ENCODE results near the gene MARCHF2.

The MARCHF2 gene

DNA sequence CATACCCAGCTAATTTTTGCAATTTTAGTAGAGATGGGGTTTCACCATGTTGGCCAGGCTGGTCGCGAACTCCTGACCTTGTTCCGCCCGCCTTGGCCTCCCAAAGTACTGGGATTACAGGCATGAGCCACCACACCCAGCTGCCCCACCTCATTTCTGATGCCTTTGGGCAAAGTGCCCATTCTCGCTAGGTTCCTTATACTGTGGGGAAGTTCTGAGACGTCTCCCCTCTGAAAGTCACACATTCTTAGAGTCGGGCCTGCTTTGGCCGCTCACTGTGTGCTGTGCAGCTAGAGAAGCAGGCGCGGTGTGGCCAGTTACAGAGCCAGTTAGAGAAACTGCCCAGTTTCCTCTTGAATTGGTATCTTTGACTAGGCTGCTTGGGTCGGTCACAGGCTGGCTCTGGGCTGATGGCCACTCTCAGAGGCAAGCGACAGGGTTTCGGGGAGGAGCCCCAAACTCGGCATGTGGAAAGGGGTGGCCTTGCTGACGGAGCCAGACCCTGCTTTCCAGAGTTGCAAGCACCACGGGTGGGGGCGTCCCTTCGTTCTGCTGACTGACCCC lies 71.3 kb downstream of the MARCHF2 start:
- no peaks in the 10 kb centered on the region for H3K27me3 ChIP-seq (ENCODE audit: control insufficient read depth, insufficient read depth, low read length)
- H3K36me3 ChIP-seq (ENCODE audit: control insufficient read depth, insufficient read depth, low read length), result peaks cover 34% of the 10 kb centered on the region
- no peaks in the 10 kb centered on the region for H3K4me1 ChIP-seq (ENCODE audit: control insufficient read depth, insufficient read depth, low read length)
- no peak overlapping the region for H3K9ac ChIP-seq (ENCODE audit: low read length)
- no peak overlapping the region for H3K27ac ChIP-seq (ENCODE audit: low read depth, low read length)
- H3K4me3 ChIP-seq (ENCODE audit: low read length), result no peak overlapping the region

DNA sequence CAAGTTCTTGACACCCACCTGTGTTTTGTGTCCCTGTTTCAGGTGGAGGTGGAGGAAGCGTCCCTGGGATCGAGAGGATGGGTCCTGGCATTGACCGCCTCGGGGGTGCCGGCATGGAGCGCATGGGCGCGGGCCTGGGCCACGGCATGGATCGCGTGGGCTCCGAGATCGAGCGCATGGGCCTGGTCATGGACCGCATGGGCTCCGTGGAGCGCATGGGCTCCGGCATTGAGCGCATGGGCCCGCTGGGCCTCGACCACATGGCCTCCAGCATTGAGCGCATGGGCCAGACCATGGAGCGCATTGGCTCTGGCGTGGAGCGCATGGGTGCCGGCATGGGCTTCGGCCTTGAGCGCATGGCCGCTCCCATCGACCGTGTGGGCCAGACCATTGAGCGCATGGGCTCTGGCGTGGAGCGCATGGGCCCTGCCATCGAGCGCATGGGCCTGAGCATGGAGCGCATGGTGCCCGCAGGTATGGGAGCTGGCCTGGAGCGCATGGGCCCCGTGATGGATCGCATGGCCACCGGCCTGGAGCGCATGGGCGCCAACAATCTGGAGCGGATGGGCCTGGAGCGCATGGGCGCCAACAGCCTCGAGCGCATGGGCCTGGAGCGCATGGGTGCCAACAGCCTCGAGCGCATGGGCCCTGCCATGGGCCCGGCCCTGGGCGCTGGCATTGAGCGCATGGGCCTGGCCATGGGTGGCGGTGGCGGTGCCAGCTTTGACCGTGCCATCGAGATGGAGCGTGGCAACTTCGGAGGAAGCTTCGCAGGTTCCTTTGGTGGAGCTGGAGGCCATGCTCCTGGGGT lies 72.7 kb downstream of the MARCHF2 start:
- H3K4me3 ChIP-seq (ENCODE audit: low read length), result no peak overlapping the region
- H3K27me3 ChIP-seq (ENCODE audit: control insufficient read depth, insufficient read depth, low read length), result no peaks in the 10 kb centered on the region
- H3K27ac ChIP-seq (ENCODE audit: low read depth, low read length), result no peak overlapping the region
- H3K4me1 ChIP-seq (ENCODE audit: control insufficient read depth, insufficient read depth, low read length), result no peaks in the 10 kb centered on the region
- peaks cover 32% of the 10 kb centered on the region for H3K36me3 ChIP-seq (ENCODE audit: control insufficient read depth, insufficient read depth, low read length)
- H3K9ac ChIP-seq (ENCODE audit: low read length), result no peak overlapping the region

DNA sequence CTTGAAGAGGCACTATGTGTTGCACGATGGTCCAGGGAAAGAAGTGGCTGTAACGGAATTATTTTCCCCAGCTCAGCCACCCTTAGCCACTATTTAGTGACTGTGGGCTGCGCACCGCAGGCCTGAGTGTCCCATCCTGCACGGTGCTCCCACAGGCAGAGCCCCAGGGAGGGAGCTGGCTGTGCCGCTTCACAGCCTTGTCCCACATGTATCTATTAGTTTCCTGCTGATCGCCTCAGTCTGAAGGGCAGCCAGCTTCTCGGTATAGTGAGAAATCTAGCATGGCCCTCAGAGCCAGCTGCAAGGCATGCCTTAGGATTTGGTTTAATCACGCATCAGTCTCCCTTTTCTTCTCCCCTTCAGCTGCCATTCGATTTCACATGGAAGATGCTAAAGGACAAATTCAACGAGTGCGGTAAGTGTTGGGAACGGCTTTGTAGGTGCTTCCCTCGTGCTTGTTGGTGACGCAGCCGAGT lies 73.6 kb downstream of the MARCHF2 start:
- Histone ChIP-seq H3K27me3 (ENCODE audit: control insufficient read depth, insufficient read depth, low read length) (no peaks in the 10 kb centered on the region), H3K27ac (ENCODE audit: low read depth, low read length) (no peak overlapping the region), H3K4me1 (ENCODE audit: control insufficient read depth, insufficient read depth, low read length) (no peaks in the 10 kb centered on the region), H3K4me3 (ENCODE audit: low read length) (no peak overlapping the region), H3K9ac (ENCODE audit: low read length) (no peak overlapping the region), H3K36me3 (ENCODE audit: control insufficient read depth, insufficient read depth, low read length) (peaks cover 31% of the 10 kb centered on the region)

DNA sequence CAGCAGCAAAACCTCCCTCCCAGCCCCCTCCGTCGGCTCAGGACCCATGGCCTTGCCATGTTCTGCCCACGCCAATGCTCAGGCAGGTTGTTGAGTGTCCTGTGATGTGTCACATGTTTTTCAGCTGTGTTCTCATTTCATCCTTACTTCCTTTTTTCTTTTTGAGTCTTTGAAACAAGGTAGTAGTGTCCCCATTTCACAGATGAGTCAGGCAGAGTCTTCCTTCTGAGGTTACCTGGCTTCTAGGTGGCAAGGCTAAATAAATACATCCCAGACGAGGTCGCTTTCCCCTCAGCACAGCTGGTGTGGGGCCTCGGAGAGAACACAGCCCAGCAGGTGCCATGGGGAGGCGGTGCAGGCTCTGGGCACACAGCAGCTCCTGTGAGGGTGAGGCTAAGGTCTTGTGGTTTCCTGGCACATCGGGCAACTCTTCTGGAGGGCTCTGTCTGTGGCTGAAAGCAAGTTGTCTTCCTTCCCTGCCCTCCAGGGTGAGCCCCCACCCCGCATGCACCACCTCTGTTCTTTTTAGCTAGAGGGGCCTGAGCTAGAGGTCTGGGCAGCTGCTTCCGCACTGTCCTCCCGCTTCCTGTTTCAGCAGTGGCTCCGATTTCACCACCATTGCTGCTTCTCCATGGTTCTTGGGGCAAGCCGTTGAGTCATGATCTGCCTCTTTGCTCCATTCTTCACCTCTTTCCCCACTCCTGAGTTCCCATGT lies 74.2 kb downstream of the MARCHF2 start:
- H3K4me3 ChIP-seq (ENCODE audit: low read length), result no peak overlapping the region
- no peaks in the 10 kb centered on the region for H3K4me1 ChIP-seq (ENCODE audit: control insufficient read depth, insufficient read depth, low read length)
- no peak overlapping the region for H3K9ac ChIP-seq (ENCODE audit: low read length)
- H3K27ac ChIP-seq (ENCODE audit: low read depth, low read length), result no peak overlapping the region
- no peaks in the 10 kb centered on the region for H3K27me3 ChIP-seq (ENCODE audit: control insufficient read depth, insufficient read depth, low read length)
- H3K36me3 ChIP-seq (ENCODE audit: control insufficient read depth, insufficient read depth, low read length), result peaks cover 31% of the 10 kb centered on the region

DNA sequence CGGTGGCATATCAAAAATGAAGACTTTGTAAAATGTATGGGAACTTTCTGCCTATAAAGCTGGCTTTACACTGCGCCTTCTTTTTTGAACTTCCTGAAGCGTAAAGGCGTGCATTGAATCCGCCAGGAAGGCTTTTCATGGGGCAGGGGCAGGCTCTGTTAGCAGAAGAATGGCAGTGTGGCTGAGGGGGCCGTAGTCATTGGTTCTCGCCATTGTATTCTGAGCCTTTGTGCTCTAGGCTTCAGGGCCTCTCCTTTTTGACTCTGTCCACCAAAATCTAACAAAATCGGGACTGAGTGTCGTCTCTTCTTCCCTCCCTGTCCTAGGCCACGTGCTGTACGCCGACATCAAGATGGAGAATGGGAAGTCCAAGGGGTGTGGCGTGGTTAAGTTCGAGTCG lies 75.3 kb downstream of the MARCHF2 start:
- Histone ChIP-seq H3K9ac (ENCODE audit: low read length) (no peak overlapping the region), H3K4me3 (ENCODE audit: low read length) (no peak overlapping the region), H3K36me3 (ENCODE audit: control insufficient read depth, insufficient read depth, low read length) (peaks cover 31% of the 10 kb centered on the region), H3K27ac (ENCODE audit: low read depth, low read length) (no peak overlapping the region), H3K4me1 (ENCODE audit: control insufficient read depth, insufficient read depth, low read length) (no peaks in the 10 kb centered on the region), H3K27me3 (ENCODE audit: control insufficient read depth, insufficient read depth, low read length) (no peaks in the 10 kb centered on the region)
